PC-3 (cell line): ENCODE measurements around the gene POU3F3. TPM values are rescaled to one million over a fixed set of nuclear protein-coding genes. Genes with fewer than 3 reads are reported as not detected.

Source experiments
- ATAC-seq: fragments of 200-7000 bp; cut with Tn5 transposase; 2 replicates; pipeline ENCODE4 v1.9.1; 2020; ENCODE audit warnings: mild to moderate bottlenecking, moderate library complexity
- BruUV-seq: library from RNA; stranded (reverse); fragments of 400-500 nt; replicated peaks from 2 replicates; lab custom pipeline; 2021; lab: Mats Ljungman, UMichigan
- CTCF ChIA-PET: fragments of 300-600 bp; sonication (Branson Sonifier 250); formaldehyde crosslinking; loops from one replicate; lab custom pipeline; 2022; ENCODE audit warnings: antibody characterized with exemption; lab: Charles Lee
- POLR2A ChIA-PET: fragments of 300-600 bp; sonication (Branson Sonifier 250); formaldehyde crosslinking; loops from one replicate; lab custom pipeline; 2022; ENCODE audit warnings: antibody characterized with exemption; ENCODE audit not compliant: unreplicated experiment; lab: Charles Lee
- DNase-seq: peaks from one replicate; pipeline ENCODE4 v3.0.0-alpha.2; 2015
- H2AFZ ChIP-seq: fragments of 300-600 bp; sonication (generic); 2 replicates; pipeline ENCODE4 v1.6.0; 2016; ENCODE audit warnings: antibody characterized with exemption, low read length
- H3F3A ChIP-seq: fragments of 300-600 bp; sonication (generic); one replicate; pipeline ENCODE4 v1.6.0; 2017; ENCODE audit warnings: antibody characterized with exemption, low read length, control low read depth, mild to moderate bottlenecking; ENCODE audit not compliant: unreplicated experiment
- H3K27ac ChIP-seq: fragments of 300-600 bp; sonication (generic); 2 replicates; pipeline ENCODE4 v1.5.1; 2016; ENCODE audit warnings: mild to moderate bottlenecking, low read length
- H3K27me3 ChIP-seq: fragments of 300-600 bp; sonication (generic); 2 replicates; pipeline ENCODE4 v1.6.1; 2016; ENCODE audit warnings: low read length, mixed read lengths
- H3K36me3 ChIP-seq: fragments of 300-600 bp; sonication (generic); 2 replicates; pipeline ENCODE4 v1.6.1; 2016; ENCODE audit warnings: low read depth, mixed run types, low read length, mixed read lengths
- H3K4me1 ChIP-seq: fragments of 300-600 bp; sonication (generic); 2 replicates; pipeline ENCODE4 v1.5.1; 2016; ENCODE audit warnings: low read length; ENCODE audit not compliant: insufficient read depth
- H3K4me2 ChIP-seq: fragments of 300-600 bp; sonication (generic); 2 replicates; pipeline ENCODE4 v1.6.0; 2016; ENCODE audit warnings: low read length
- H3K4me3 ChIP-seq: fragments of 300-600 bp; sonication (generic); 2 replicates; pipeline ENCODE4 v1.5.1; 2016; ENCODE audit warnings: mild to moderate bottlenecking, low read length, mixed read lengths
- H3K79me2 ChIP-seq: fragments of 300-600 bp; sonication (generic); 2 replicates; pipeline ENCODE4 v1.6.1; 2017; ENCODE audit warnings: low read length, mixed read lengths
- H3K9ac ChIP-seq: fragments of 300-600 bp; sonication (generic); 2 replicates; pipeline ENCODE4 v1.6.0; 2016; ENCODE audit warnings: mild to moderate bottlenecking, low read length
- H3K9me2 ChIP-seq: fragments of 300-600 bp; sonication (generic); replicated peaks from 2 replicates; pipeline ENCODE4 v1.6.1; 2016; ENCODE audit warnings: mixed run types, low read length, mixed read lengths
- H3K9me3 ChIP-seq: fragments of 300-600 bp; sonication (generic); 2 replicates; pipeline ENCODE4 v1.6.1; 2016; ENCODE audit warnings: low read length, mixed read lengths
- H4K20me1 ChIP-seq: fragments of 300-600 bp; sonication (generic); 2 replicates; pipeline ENCODE4 v1.6.1; 2016; ENCODE audit warnings: low read length, mixed read lengths
- EZH2 ChIP-seq: fragments of 300-600 bp; sonication (generic); IDR thresholded peaks from one replicate; pipeline ENCODE4 v1.6.1; 2017; ENCODE audit warnings: antibody characterized with exemption, mild to moderate bottlenecking, low read length; ENCODE audit not compliant: unreplicated experiment
- EZH2phosphoT487 ChIP-seq: fragments of 300-600 bp; sonication (generic); IDR thresholded peaks from 2 replicates; pipeline ENCODE4 v1.6.1; 2018; ENCODE audit warnings: mild to moderate bottlenecking, antibody characterized with exemption, low read length, borderline replicate concordance
- intact Hi-C: fragments of 100-400 bp; cut with micrococcal nuclease; formaldehyde crosslinking; loops from 2 replicates; pipeline ENCODE4 v1.9.0; 2023
- total RNA-seq: library from RNA; depleted of rRNA; stranded (reverse); fragments of >200 nt; gene quantifications from 2 replicates; pipeline ENCODE4 v1.2.3, GENCODE V29; 2014
- TF ChIP-seq, protein P1 (sequence below): fragments of 300-600 bp; sonication (generic); conservative IDR thresholded peaks from 2 replicates; pipeline ENCODE4 v1.5.1; 2017; ENCODE audit warnings: antibody characterized with exemption, low read depth, mild to moderate bottlenecking, low read length

The POU3F3 gene
- total RNA-seq, 1 experiment from 2014 or later: not detected

DNA sequence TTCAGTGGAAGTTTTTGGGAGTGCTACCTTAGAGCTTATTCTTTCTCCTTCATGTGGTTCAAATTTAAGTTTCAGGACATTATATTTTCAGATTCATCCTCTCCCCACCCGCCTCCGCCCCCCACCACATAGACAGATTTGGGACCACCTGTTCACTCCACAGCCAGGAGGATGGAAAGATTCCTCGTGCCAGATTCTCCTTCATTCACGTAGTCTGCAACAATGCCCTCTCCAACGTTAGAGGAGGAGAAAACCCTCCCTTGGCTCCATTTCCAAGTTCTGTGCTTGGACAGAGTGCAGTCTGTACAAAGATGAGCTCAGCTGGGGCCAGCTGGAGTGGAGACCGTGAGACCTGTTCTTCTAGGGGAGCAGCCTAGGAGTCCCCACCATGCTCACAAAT lies 26.2 kb downstream of the POU3F3 start:
- BruUV-seq: no TSS peak
- ChIA-PET CTCF (no interaction called here), POLR2A (no interaction called here)
- Histone ChIP-seq H3K27ac (no peak overlapping the region), H3K9me2 (no peaks in the 10 kb centered on the region), H3K79me2 (no peaks in the 10 kb centered on the region), H3K4me3 (no peak overlapping the region), H3F3A (no peaks in the 10 kb centered on the region), H3K4me2 (no peak overlapping the region), H3K9ac (no peak overlapping the region), H3K36me3 (no peaks in the 10 kb centered on the region), H2AFZ (no peak overlapping the region), H3K4me1 (no peaks in the 10 kb centered on the region), H4K20me1 (no peaks in the 10 kb centered on the region), H3K27me3 (peaks cover 87% of the 10 kb centered on the region), H3K9me3 (no peaks in the 10 kb centered on the region)
- intact Hi-C loops: no loop called here
- no peak for ATAC-seq
- no peak for DNase-seq
- TF ChIP-seq EZH2 (no peak), EZH2phosphoT487 (no peak)
- TF ChIP-seq, protein P1, sequence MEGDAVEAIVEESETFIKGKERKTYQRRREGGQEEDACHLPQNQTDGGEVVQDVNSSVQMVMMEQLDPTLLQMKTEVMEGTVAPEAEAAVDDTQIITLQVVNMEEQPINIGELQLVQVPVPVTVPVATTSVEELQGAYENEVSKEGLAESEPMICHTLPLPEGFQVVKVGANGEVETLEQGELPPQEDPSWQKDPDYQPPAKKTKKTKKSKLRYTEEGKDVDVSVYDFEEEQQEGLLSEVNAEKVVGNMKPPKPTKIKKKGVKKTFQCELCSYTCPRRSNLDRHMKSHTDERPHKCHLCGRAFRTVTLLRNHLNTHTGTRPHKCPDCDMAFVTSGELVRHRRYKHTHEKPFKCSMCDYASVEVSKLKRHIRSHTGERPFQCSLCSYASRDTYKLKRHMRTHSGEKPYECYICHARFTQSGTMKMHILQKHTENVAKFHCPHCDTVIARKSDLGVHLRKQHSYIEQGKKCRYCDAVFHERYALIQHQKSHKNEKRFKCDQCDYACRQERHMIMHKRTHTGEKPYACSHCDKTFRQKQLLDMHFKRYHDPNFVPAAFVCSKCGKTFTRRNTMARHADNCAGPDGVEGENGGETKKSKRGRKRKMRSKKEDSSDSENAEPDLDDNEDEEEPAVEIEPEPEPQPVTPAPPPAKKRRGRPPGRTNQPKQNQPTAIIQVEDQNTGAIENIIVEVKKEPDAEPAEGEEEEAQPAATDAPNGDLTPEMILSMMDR: no peak

DNA sequence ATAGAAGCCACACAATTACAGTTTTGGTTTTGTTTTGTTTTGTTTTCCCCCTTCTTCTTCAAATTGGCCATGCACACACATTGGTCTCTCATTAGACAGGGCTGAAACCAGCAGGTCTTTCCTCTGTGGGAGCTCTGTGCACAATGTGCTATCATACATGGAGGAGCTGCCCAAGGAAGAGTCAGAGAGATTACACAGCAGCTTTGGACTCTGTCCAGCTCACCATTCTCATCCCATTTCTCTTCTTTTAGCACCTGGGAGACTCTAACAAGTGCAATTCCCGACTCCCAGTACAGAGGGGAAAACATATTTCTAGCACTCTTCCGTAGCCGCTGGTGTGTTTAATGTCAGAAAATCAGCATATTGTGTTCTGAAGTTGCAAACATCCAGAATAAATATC lies 29.4 kb downstream of the POU3F3 start:
- H4K20me1 ChIP-seq: no peaks in the 10 kb centered on the region
- peaks cover 87% of the 10 kb centered on the region for H3K27me3 ChIP-seq
- no peaks in the 10 kb centered on the region for H3K36me3 ChIP-seq
- ATAC-seq (no peak), DNase-seq (no peak)
- no peak overlapping the region for H3K9ac ChIP-seq
- no peak overlapping the region for H3K4me2 ChIP-seq
- ChIA-PET CTCF (no interaction called here), POLR2A (no interaction called here)
- H3K4me3 ChIP-seq: no peak overlapping the region
- H3K9me2 ChIP-seq: no peaks in the 10 kb centered on the region
- no peaks in the 10 kb centered on the region for H3F3A ChIP-seq
- no TSS peak for BruUV-seq
- H2AFZ ChIP-seq: no peak overlapping the region
- no peaks in the 10 kb centered on the region for H3K9me3 ChIP-seq
- TF ChIP-seq EZH2phosphoT487 (no peak), EZH2 (no peak)
- TF ChIP-seq, protein P1: no peak
- intact Hi-C loops: no loop called here
- no peak overlapping the region for H3K27ac ChIP-seq
- H3K79me2 ChIP-seq: no peaks in the 10 kb centered on the region
- no peaks in the 10 kb centered on the region for H3K4me1 ChIP-seq

GRCh38 chr2:104885119-104885782 lies 31.3 kb downstream of the POU3F3 start:
- no peak for DNase-seq
- no TSS peak for BruUV-seq
- Histone ChIP-seq H3K9ac (no peak overlapping the region), H2AFZ (no peak overlapping the region), H3K79me2 (no peaks in the 10 kb centered on the region), H3K27me3 (peaks cover 87% of the 10 kb centered on the region), H3K36me3 (no peaks in the 10 kb centered on the region), H3K9me2 (no peaks in the 10 kb centered on the region), H3K4me2 (no peak overlapping the region), H3K9me3 (no peaks in the 10 kb centered on the region), H3K4me3 (no peak overlapping the region), H3K27ac (no peak overlapping the region), H4K20me1 (no peaks in the 10 kb centered on the region), H3K4me1 (no peaks in the 10 kb centered on the region), H3F3A (no peaks in the 10 kb centered on the region)
- TF ChIP-seq, protein P1: no peak
- TF ChIP-seq EZH2phosphoT487 (no peak), EZH2 (no peak)
- no peak for ATAC-seq
- intact Hi-C loops: no loop called here
- CTCF ChIA-PET: no interaction called here
- POLR2A ChIA-PET: no interaction called here
